Measurements from ENCODE around the gene B4GALNT3. TPM values are rescaled to one million over a fixed set of nuclear protein-coding genes. Genes with fewer than 3 reads are reported as not detected.

Gene B4GALNT3
- total RNA-seq, 1 experiment from 2014 or later = 2.3 TPM

DNA sequence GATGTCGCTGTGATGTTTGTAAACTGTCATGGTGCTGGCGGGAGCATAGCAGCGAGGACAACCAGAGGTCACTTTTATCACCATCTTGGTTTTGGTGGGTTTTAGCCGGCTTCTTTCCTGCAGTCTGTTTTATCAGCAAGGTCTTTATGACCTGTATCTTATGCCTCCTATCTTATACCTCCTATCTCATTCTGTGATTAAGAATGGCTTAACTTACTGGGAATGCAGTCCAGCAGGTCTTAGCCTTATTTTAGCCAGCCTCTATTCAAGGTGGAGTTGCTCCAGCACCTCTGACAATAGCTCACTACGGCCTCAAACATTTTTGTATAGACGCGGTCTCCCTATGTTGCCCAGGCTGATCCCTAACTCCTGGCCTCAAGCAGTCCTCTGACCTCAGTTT is 53.7 kb downstream of the B4GALNT3 start:
- no peaks in the 10 kb centered on the region for H3K36me3 ChIP-seq (ENCODE audit: control insufficient read depth, insufficient read depth, low read length)
- DNase-seq (ENCODE audit: low read depth, low spot score) (no peak), ATAC-seq (no peak)
- H3K9me3 ChIP-seq (ENCODE audit: control insufficient read depth, insufficient read depth, low read depth, low read length) = no peaks in the 10 kb centered on the region
- H3K4me1 ChIP-seq (ENCODE audit: control insufficient read depth, insufficient read depth, low read length) = peaks cover 5% of the 10 kb centered on the region; the same call in 1 of the 2 replicates
- H3K27ac ChIP-seq (ENCODE audit: low read length) = no peak overlapping the region
- POLR2A ChIA-PET = no interaction called here
- TF ChIP-seq TCF7L2 (IDR thresholded peaks at IDR 0.05; ENCODE audit: low read depth, low read length) (no peak), SIN3A (IDR thresholded peaks at IDR 0.05; ENCODE audit: borderline replicate concordance, insufficient read depth, low read depth, low read length) (no peak), POLR2AphosphoS5 (IDR thresholded peaks at IDR 0.05; ENCODE audit: low read depth, low read length) (no peak)
- TF ChIP-seq, protein P1, sequence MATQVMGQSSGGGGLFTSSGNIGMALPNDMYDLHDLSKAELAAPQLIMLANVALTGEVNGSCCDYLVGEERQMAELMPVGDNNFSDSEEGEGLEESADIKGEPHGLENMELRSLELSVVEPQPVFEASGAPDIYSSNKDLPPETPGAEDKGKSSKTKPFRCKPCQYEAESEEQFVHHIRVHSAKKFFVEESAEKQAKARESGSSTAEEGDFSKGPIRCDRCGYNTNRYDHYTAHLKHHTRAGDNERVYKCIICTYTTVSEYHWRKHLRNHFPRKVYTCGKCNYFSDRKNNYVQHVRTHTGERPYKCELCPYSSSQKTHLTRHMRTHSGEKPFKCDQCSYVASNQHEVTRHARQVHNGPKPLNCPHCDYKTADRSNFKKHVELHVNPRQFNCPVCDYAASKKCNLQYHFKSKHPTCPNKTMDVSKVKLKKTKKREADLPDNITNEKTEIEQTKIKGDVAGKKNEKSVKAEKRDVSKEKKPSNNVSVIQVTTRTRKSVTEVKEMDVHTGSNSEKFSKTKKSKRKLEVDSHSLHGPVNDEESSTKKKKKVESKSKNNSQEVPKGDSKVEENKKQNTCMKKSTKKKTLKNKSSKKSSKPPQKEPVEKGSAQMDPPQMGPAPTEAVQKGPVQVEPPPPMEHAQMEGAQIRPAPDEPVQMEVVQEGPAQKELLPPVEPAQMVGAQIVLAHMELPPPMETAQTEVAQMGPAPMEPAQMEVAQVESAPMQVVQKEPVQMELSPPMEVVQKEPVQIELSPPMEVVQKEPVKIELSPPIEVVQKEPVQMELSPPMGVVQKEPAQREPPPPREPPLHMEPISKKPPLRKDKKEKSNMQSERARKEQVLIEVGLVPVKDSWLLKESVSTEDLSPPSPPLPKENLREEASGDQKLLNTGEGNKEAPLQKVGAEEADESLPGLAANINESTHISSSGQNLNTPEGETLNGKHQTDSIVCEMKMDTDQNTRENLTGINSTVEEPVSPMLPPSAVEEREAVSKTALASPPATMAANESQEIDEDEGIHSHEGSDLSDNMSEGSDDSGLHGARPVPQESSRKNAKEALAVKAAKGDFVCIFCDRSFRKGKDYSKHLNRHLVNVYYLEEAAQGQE (IDR thresholded peaks at IDR 0.05; ENCODE audit: insufficient read depth in 1 of 2, low read depth in 2 of 2, low read length in 1 of 2) = no peak
- TF ChIP-seq, protein P2, sequence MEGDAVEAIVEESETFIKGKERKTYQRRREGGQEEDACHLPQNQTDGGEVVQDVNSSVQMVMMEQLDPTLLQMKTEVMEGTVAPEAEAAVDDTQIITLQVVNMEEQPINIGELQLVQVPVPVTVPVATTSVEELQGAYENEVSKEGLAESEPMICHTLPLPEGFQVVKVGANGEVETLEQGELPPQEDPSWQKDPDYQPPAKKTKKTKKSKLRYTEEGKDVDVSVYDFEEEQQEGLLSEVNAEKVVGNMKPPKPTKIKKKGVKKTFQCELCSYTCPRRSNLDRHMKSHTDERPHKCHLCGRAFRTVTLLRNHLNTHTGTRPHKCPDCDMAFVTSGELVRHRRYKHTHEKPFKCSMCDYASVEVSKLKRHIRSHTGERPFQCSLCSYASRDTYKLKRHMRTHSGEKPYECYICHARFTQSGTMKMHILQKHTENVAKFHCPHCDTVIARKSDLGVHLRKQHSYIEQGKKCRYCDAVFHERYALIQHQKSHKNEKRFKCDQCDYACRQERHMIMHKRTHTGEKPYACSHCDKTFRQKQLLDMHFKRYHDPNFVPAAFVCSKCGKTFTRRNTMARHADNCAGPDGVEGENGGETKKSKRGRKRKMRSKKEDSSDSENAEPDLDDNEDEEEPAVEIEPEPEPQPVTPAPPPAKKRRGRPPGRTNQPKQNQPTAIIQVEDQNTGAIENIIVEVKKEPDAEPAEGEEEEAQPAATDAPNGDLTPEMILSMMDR (IDR thresholded peaks at IDR 0.05) = no peak
- in situ Hi-C loops (cut with HindIII; ENCODE audit: low pct_unique_long_range_greater_than_20kb, low sequenced_read_pairs) (no loop called here), intact Hi-C loops (cut with micrococcal nuclease; ENCODE audit: unreplicated experiment) (no loop called here)
- no peak overlapping the region for H3K4me3 ChIP-seq (ENCODE audit: low read depth in 2 of 2, low read length in 2 of 2)
- CTCF ChIA-PET = no interaction called here
- no peaks in the 10 kb centered on the region for H3K27me3 ChIP-seq (ENCODE audit: control insufficient read depth, insufficient read depth, low read length)
- BruUV-seq (replicated peaks) = no TSS peak

DNA sequence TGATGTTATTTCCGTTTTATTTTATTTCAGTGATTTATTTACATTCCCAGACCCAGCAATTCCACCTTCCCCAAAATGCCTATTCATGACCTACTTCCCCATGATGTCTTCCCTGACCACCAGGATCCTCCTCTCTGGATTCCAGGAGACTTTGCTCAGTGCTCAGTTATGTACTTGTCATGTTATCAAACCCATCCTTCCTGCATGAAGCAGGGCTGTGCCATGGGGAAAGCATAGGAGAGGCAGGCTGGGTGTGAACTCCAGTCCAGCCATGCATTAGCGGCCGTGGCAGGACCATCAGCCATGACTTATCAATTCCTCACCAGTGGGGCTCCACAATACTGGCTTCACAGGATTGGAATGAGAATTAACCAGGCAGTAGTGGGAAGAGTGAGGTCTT is 57.8 kb downstream of the B4GALNT3 start:
- TF ChIP-seq SIN3A (IDR thresholded peaks at IDR 0.05; ENCODE audit: borderline replicate concordance, insufficient read depth, low read depth, low read length) (no peak), POLR2AphosphoS5 (IDR thresholded peaks at IDR 0.05; ENCODE audit: low read depth, low read length) (no peak), TCF7L2 (IDR thresholded peaks at IDR 0.05; ENCODE audit: low read depth, low read length) (no peak)
- TF ChIP-seq, protein P1 (IDR thresholded peaks at IDR 0.05; ENCODE audit: insufficient read depth in 1 of 2, low read depth in 2 of 2, low read length in 1 of 2) = no peak
- TF ChIP-seq, protein P2 (IDR thresholded peaks at IDR 0.05) = no peak
- no peak for ATAC-seq

More for the DNA sequence above, 57.8 kb downstream of the B4GALNT3 start:
- Histone ChIP-seq H3K36me3 (ENCODE audit: control insufficient read depth, insufficient read depth, low read length) (no peaks in the 10 kb centered on the region), H3K27ac (ENCODE audit: low read length) (no peak overlapping the region), H3K4me1 (ENCODE audit: control insufficient read depth, insufficient read depth, low read length) (no peaks in the 10 kb centered on the region), H3K27me3 (ENCODE audit: control insufficient read depth, insufficient read depth, low read length) (no peaks in the 10 kb centered on the region; the same call in 1 of the 2 replicates), H3K4me3 (ENCODE audit: low read depth in 2 of 2, low read length in 2 of 2) (no peak overlapping the region), H3K9me3 (ENCODE audit: control insufficient read depth, insufficient read depth, low read depth, low read length) (no peaks in the 10 kb centered on the region)
- ChIA-PET CTCF (no interaction called here), POLR2A (no interaction called here)
- no TSS peak for BruUV-seq (replicated peaks)
- no peak for DNase-seq (ENCODE audit: low read depth, low spot score)
- in situ Hi-C loops (cut with HindIII; ENCODE audit: low pct_unique_long_range_greater_than_20kb, low sequenced_read_pairs) (no loop called here), intact Hi-C loops (cut with micrococcal nuclease; ENCODE audit: unreplicated experiment) (no loop called here)
